C4-2B (cell line): ENCODE measurements around the gene METTL24.

ENCODE experiments used
- ZFX ChIP-seq: fragments of 450-650 bp; IDR thresholded peaks from 2 replicates; pipeline ENCODE4 v1.6.1; 2017
- TF ChIP-seq, protein P1 (sequence below): fragments of 450-650 bp; conservative IDR thresholded peaks from 2 replicates; pipeline ENCODE4 v1.5.1; 2017; ENCODE audit warnings: mild to moderate bottlenecking

DNA sequence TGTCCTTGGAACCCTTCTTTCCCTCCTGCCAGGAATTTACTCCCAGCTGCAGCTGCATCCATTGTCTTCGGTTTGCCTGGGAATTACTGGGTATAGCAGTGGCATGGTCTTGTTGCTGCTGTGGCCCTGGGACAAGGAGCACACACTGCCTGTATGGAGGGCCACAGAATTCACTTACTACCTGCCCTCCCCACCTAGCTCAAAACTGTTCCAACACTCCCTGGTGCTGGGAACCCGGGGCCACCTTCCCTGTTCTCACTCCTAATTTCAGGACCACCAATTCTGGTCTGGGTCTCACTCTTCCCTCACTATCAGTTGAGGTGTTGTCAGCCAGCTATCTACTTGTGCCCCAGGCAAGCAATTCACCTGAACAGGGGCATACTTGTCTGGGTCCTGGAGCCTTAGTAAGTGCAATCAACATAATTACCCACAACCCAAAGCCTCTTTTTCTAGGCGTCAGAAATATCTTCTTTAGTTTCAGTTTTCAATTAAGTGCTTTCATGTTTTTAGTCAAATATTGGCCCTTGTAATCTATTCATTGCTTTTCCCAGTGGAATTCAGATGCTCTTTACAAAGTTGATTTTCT is 47.2 kb downstream of the METTL24 start:
- no peak for TF ChIP-seq ZFX
- TF ChIP-seq, protein P1, sequence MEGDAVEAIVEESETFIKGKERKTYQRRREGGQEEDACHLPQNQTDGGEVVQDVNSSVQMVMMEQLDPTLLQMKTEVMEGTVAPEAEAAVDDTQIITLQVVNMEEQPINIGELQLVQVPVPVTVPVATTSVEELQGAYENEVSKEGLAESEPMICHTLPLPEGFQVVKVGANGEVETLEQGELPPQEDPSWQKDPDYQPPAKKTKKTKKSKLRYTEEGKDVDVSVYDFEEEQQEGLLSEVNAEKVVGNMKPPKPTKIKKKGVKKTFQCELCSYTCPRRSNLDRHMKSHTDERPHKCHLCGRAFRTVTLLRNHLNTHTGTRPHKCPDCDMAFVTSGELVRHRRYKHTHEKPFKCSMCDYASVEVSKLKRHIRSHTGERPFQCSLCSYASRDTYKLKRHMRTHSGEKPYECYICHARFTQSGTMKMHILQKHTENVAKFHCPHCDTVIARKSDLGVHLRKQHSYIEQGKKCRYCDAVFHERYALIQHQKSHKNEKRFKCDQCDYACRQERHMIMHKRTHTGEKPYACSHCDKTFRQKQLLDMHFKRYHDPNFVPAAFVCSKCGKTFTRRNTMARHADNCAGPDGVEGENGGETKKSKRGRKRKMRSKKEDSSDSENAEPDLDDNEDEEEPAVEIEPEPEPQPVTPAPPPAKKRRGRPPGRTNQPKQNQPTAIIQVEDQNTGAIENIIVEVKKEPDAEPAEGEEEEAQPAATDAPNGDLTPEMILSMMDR = no peak
